B cell (primary cell): Measurements from ENCODE around the gene RFC4. TPM values are rescaled to one million over a fixed set of nuclear protein-coding genes. Genes with fewer than 3 reads are reported as not detected.

Experiments used
- ATAC-seq: fragments of 200-7000 bp; cut with Tn5 transposase; one replicate; pipeline ENCODE4 v1.10.0; 2021; ENCODE audit warnings: low read depth, mild to moderate bottlenecking, moderate number of reproducible peaks, moderate library complexity
- CTCF ChIA-PET: fragments of 350-600 bp; sonication (Branson Sonifier 250); formaldehyde crosslinking; loops from one replicate; lab custom pipeline; 2021; ENCODE audit warnings: antibody characterized with exemption, inconsistent platforms; lab: Charles Lee
- POLR2A ChIA-PET: fragments of 350-600 bp; sonication (Branson Sonifier 250); formaldehyde crosslinking; loops from one replicate; lab custom pipeline; 2021; ENCODE audit warnings: antibody characterized with exemption; lab: Charles Lee
- DNase-seq: peaks from one replicate; pipeline ENCODE4 v3.0.0; 2013
- H2AFZ ChIP-seq: 2 replicates; pipeline ENCODE4 v1.6.1; 2012; ENCODE audit warnings: mild to moderate bottlenecking, low read depth, low read length; ENCODE audit not compliant: insufficient read depth, poor library complexity, severe bottlenecking
- H3K27ac ChIP-seq, 2 donors: 1 replicate in 1 of 2; 2 replicates in 1 of 2; pipeline ENCODE4 v1.5.1; 2012 to 2013; ENCODE audit warnings: low read length in 2 of 2, mild to moderate bottlenecking in 2 of 2, moderate library complexity in 1 of 2
- H3K27me3 ChIP-seq, 4 experiments: fragments of 200-600 bp in 1 of 4; sonication (generic) in 1 of 4; replicated peaks in 1 of 4; 1 replicate in 2 of 4; 2 replicates in 2 of 4; pipeline versions ENCODE4 v1.6.1 to v1.7.0; 2013 to 2016; ENCODE audit warnings: low read length in 3 of 4, mild to moderate bottlenecking in 2 of 4, mixed read lengths in 1 of 4, moderate library complexity in 1 of 4; ENCODE audit not compliant: insufficient read depth in 4 of 4, control insufficient read depth in 3 of 4; ENCODE audit errors: control extremely low read depth in 1 of 4
- H3K36me3 ChIP-seq, 2 experiments: replicated peaks in 1 of 2; 1 replicate in 1 of 2; 2 replicates in 1 of 2; pipeline versions ENCODE4 v1.6.1 to v1.7.1; 2013; ENCODE audit warnings: low read length in 1 of 2; ENCODE audit not compliant: insufficient read depth in 2 of 2, control insufficient read depth in 1 of 2; ENCODE audit errors: control extremely low read depth in 1 of 2, extremely low read depth in 1 of 2
- H3K4me1 ChIP-seq, 2 donors: fragments of 200-600 bp in 1 of 2; sonication (generic) in 1 of 2; 1 replicate in 1 of 2; 2 replicates in 1 of 2; pipeline versions ENCODE4 v1.5.1 to v1.6.1; 2013 to 2017; ENCODE audit warnings: low read length in 2 of 2; ENCODE audit not compliant: control insufficient read depth in 2 of 2, insufficient read depth in 2 of 2
- H3K4me2 ChIP-seq: replicated peaks from 2 replicates; pipeline ENCODE3; 2012; ENCODE audit warnings: mild to moderate bottlenecking, low read depth, low read length; ENCODE audit not compliant: poor library complexity, severe bottlenecking
- H3K4me3 ChIP-seq, 5 experiments: fragments of 200-600 bp in 1 of 5; sonication (generic) in 1 of 5; 1 replicate in 3 of 5; 2 replicates in 2 of 5; pipeline versions ENCODE4 v1.5.1 to v1.7.0; 2011 to 2016; ENCODE audit warnings: low read length in 4 of 5, mild to moderate bottlenecking in 4 of 5, low read depth in 2 of 5, control low read depth in 1 of 5, moderate library complexity in 1 of 5; ENCODE audit not compliant: insufficient read depth in 1 of 5; ENCODE audit errors: control extremely low read depth in 1 of 5, extremely low read depth in 1 of 5
- H3K79me2 ChIP-seq: fragments of 200-600 bp; sonication (generic); one replicate; pipeline ENCODE4 v1.6.0; 2016; ENCODE audit warnings: low read length; ENCODE audit not compliant: control insufficient read depth, insufficient read depth
- H3K9ac ChIP-seq: fragments of 200-600 bp; sonication (generic); 2 replicates; pipeline ENCODE4 v1.6.1; 2017; ENCODE audit warnings: mild to moderate bottlenecking, low read length, moderate library complexity
- H3K9me3 ChIP-seq, 3 donors: one replicate each; pipeline versions ENCODE4 v1.6.1 to v1.7.1; 2013; ENCODE audit warnings: low read length in 2 of 3; ENCODE audit not compliant: control insufficient read depth in 2 of 3, insufficient read depth in 1 of 3; ENCODE audit errors: control extremely low read depth in 1 of 3
- H4K20me1 ChIP-seq: 2 replicates; pipeline ENCODE4 v1.6.0; 2012; ENCODE audit warnings: mild to moderate bottlenecking, low read length; ENCODE audit not compliant: insufficient read depth, control insufficient read depth, poor library complexity, severe bottlenecking
- H3K27ac Mint-ChIP-seq: one replicate; pipeline ENCODE4 v1.8.0; 2021; ENCODE audit warnings: mixed read lengths
- H3K27me3 Mint-ChIP-seq: one replicate; pipeline ENCODE4 v1.8.0; 2021; ENCODE audit warnings: mixed read lengths
- H3K4me1 Mint-ChIP-seq: one replicate; pipeline ENCODE4 v1.8.0; 2021; ENCODE audit warnings: mixed read lengths
- H3K4me3 Mint-ChIP-seq: one replicate; pipeline ENCODE4 v1.8.0; 2021; ENCODE audit warnings: mixed read lengths
- H3K9me3 Mint-ChIP-seq: one replicate; pipeline ENCODE4 v1.8.0; 2022; ENCODE audit warnings: mixed read lengths; ENCODE audit not compliant: insufficient read depth
- CTCF ChIP-seq: fragments of 200-600 bp; IDR thresholded peaks from one replicate; pipeline ENCODE4 v1.8.0; 2022; ENCODE audit warnings: antibody characterized with exemption, mild to moderate bottlenecking
- EZH2 ChIP-seq: IDR thresholded peaks from 2 replicates; pipeline ENCODE4 v1.6.1; 2012; ENCODE audit warnings: borderline replicate concordance, low read depth, mild to moderate bottlenecking, moderate library complexity, low read length; ENCODE audit not compliant: insufficient read depth, poor library complexity, severe bottlenecking
- WGBS: methylation state at CpG from one replicate; pipeline ENCODE4 v1.1.5; 2013; ENCODE audit warnings: missing lambda C conversion rate; ENCODE audit not compliant: insufficient coverage; 5-methylcytosine and 5-hydroxymethylcytosine counted together
- intact Hi-C: fragments of 100-400 bp; cut with micrococcal nuclease; formaldehyde crosslinking; loops from one replicate; pipeline ENCODE4 v1.10.0; 2022
- polyA plus RNA-seq: library from polyadenylated mRNA; depleted of rRNA; stranded (reverse); fragments of >200 nt; gene quantifications from 2 replicates; pipeline ENCODE4 v1.2.3, GENCODE V29; 2012
- total RNA-seq, 2 donors: library from RNA; stranded (reverse); fragments of 120-200 nt in 1 of 2; gene quantifications; 1 replicate in 1 of 2; 2 replicates in 1 of 2; pipeline versions ENCODE4 v1.2.3 to v1.2.4, GENCODE V29; 2013 to 2022

The RFC4 gene
- total and polyA plus RNA-seq, 2 donors (not counting 1 experiment from before 2014, with no cell fraction given): 17.8 to 20.5 TPM

- no peaks in the 10 kb centered on the region for H3K27me3 ChIP-seq
- no peak for DNase-seq
- H2AFZ ChIP-seq: no peak overlapping the region
- no peak overlapping the region for H3K9ac ChIP-seq
- intact Hi-C loops: no loop called here
- WGBS: 95% methylated on average over 8 of the region's 8 CpGs
- H3K36me3 ChIP-seq: no peaks in the 10 kb centered on the region
- peaks cover 15% of the 10 kb centered on the region for H3K27me3 Mint-ChIP-seq
- no peak for ATAC-seq
- no peak overlapping the region for H3K4me3 ChIP-seq
- TF ChIP-seq EZH2: no peak
- no peak for TF ChIP-seq CTCF
- no peaks in the 10 kb centered on the region for H3K9me3 Mint-ChIP-seq
- H3K27ac Mint-ChIP-seq: no peak overlapping the region
- H3K79me2 ChIP-seq: no peaks in the 10 kb centered on the region
- no peaks in the 10 kb centered on the region for H3K4me1 ChIP-seq
- H3K4me3 Mint-ChIP-seq: no peak overlapping the region
- H3K4me1 Mint-ChIP-seq: peaks cover 5% of the 10 kb centered on the region
- ChIA-PET POLR2A (interaction anchor here (0.8 kb wide), 1 partner anchor 21 kb away, joined by 6 read pairs; no protein-coding TSS in a partner anchor), CTCF (no interaction called here)
- H3K9me3 ChIP-seq: no peaks in the 10 kb centered on the region
- no peak overlapping the region for H3K4me2 ChIP-seq
- H4K20me1 ChIP-seq: no peaks in the 10 kb centered on the region
- H3K27ac ChIP-seq: no peak overlapping the region
These were observed 48.5 kb downstream of the RFC4 start for GRCh38 chr3:186757686-186758220.

GRCh38 chr3:186757214-186757613 is 49.1 kb downstream of the RFC4 start:
- 100% methylated on average over 1 of the region's 8 CpGs for WGBS
- Histone ChIP-seq H3K4me1 (no peaks in the 10 kb centered on the region), H3K4me2 (no peak overlapping the region), H3K4me3 (no peak overlapping the region), H4K20me1 (no peaks in the 10 kb centered on the region), H3K27me3 (no peaks in the 10 kb centered on the region), H3K36me3 (no peaks in the 10 kb centered on the region), H3K9ac (no peak overlapping the region), H3K27ac (no peak overlapping the region), H3K79me2 (no peaks in the 10 kb centered on the region), H2AFZ (no peak overlapping the region), H3K9me3 (no peaks in the 10 kb centered on the region)
- intact Hi-C loops: no loop called here
- POLR2A ChIA-PET: interaction anchor here (0.8 kb wide), 1 partner anchor 21 kb away, joined by 6 read pairs; no protein-coding TSS in a partner anchor
- H3K27me3 Mint-ChIP-seq: peaks cover 15% of the 10 kb centered on the region
- CTCF ChIA-PET: no interaction called here
- no peaks in the 10 kb centered on the region for H3K9me3 Mint-ChIP-seq
- no peak for TF ChIP-seq CTCF
- no peak for TF ChIP-seq EZH2
- no peak for ATAC-seq
- H3K4me3 Mint-ChIP-seq: no peak overlapping the region
- no peak overlapping the region for H3K27ac Mint-ChIP-seq
- no peak for DNase-seq
- H3K4me1 Mint-ChIP-seq: peaks cover 5% of the 10 kb centered on the region
